Panc1 (cell line): ENCODE results near the gene ADARB2.

ENCODE experiments used
- POLR2AphosphoS5 ChIP-seq: IDR thresholded peaks from 2 replicates; pipeline ENCODE4 v1.6.1; 2012; ENCODE audit warnings: mild to moderate bottlenecking, low read depth, low read length, moderate library complexity
- TCF7L2 ChIP-seq: IDR thresholded peaks from 2 replicates; pipeline ENCODE4 v1.6.1; 2011; ENCODE audit warnings: mild to moderate bottlenecking, low read depth, low read length, inconsistent platforms
- TF ChIP-seq, protein P1 (sequence below): fragments of 450-650 bp; IDR thresholded peaks from 2 replicates; pipeline ENCODE4 v1.5.1; 2017; ENCODE audit warnings: mild to moderate bottlenecking

DNA sequence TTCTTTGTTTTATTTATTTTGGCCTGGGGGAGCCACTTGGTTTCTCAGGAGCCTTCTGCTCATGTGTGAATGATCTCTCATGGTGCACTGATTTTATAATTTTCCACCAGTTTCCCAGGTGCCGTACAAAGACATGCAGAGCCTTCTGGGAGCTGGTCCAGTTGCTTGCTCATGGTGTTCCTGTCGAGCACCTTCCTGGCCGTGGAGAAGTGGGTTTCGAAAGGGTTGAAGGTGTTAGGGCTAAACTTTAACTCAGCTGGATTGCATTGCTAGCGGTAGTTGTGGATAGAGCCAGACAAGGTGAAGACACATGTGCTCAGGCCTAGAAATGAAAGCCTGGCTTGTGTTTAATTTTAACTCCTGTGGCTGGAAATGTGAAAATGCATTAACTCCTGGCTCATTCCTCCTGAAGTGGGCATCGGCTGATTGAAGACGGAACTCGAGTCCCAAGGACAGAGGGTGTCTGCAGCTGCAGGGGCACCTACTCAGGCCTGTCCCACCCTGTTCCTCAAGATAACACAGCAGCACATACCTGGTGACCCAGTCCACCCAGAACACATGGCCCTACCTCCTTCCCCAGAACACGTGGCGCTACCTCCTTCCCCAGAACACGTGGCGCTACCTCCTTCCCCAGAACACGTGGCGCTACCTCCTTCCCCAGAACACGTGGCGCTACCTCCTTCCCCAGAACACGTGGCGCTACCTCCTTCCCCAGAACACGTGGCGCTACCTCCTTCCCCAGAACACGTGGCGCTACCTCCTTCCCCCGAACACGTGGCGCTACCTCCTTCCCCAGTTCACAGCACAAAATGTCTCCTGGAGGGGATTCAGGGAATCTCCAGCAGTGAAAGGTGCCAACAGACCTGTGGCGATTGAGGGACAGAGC lies 547.9 kb downstream of the ADARB2 start:
- TF ChIP-seq POLR2AphosphoS5, result no peak
- TF ChIP-seq, protein P1, sequence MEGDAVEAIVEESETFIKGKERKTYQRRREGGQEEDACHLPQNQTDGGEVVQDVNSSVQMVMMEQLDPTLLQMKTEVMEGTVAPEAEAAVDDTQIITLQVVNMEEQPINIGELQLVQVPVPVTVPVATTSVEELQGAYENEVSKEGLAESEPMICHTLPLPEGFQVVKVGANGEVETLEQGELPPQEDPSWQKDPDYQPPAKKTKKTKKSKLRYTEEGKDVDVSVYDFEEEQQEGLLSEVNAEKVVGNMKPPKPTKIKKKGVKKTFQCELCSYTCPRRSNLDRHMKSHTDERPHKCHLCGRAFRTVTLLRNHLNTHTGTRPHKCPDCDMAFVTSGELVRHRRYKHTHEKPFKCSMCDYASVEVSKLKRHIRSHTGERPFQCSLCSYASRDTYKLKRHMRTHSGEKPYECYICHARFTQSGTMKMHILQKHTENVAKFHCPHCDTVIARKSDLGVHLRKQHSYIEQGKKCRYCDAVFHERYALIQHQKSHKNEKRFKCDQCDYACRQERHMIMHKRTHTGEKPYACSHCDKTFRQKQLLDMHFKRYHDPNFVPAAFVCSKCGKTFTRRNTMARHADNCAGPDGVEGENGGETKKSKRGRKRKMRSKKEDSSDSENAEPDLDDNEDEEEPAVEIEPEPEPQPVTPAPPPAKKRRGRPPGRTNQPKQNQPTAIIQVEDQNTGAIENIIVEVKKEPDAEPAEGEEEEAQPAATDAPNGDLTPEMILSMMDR, result no peak
- TF ChIP-seq TCF7L2, result no peak
